RPMI8226 (cell line): Measurements from ENCODE around the gene DDX60.
"Not testable (repeated sequence)": the region's sequence is repeated elsewhere in the genome, so short reads cannot be mapped to it uniquely, and the experiment has no call there.

Source experiments
- DNase-seq: peaks from one replicate; pipeline ENCODE4 v3.0.0-alpha.2; 2015

The DDX60 gene

GRCh38 chr4:168285850-168286249 is 32.7 kb downstream of the DDX60 start:
- not testable (repeated sequence) for DNase-seq

DNA sequence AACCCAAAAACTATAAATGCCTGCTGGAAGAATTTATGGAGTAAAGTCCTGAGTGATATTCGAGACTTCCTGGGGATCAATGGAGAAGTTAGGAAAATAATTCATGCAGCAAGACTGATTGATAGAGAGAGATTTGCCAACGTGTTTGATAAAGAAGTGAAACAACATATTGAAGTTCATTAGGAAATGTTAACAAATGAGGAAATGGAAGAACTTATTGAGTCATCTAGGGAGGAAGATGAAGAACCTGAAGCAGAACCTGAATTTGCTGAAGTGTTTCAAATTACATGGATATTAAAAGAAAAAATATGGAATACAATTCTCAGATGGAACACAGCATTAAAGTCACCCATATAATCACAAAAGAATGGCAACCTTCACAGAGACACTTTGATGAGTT is 39.0 kb downstream of the DDX60 start:
- DNase-seq = no peak

DNA sequence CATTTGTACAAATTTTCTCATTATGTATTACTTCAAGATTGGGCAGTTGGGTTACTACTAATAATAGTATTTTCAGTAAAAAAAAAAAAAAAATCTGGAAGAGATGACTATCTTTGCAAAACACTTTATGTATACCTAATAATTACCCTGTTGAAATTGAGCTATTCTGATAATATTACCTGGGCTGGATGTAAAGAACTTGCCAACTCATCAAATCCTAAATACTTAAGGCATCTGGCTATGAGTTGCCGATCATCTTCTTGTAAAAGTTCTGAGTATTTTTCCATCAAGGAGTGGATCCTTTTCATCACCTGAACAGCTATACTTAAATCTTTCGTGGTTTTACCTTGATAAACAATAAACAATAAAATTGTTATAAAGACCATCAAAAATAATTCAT is 42.7 kb downstream of the DDX60 start:
- DNase-seq = no peak

- DNase-seq = no peak
These were observed 43.7 kb downstream of the DDX60 start for GRCh38 chr4:168274871-168275270.

DNA sequence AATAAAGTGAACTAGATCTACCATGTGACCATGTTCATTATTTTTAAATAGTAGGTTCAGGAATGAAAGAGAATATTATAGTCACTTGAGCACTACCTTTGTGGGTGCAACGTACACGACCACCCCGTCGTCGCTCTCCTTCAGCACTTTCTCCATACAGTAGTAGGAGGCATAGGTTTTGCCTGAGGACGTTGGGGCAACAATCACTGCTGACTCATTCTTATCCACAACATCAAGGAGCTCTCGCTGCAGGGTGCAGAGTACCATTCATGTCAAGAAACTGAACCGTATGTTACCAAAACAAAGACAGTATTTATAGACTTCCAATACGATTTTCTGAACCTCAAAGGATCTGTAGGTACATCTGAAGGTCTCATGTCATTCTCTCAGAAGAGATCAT is 44.7 kb downstream of the DDX60 start:
- DNase-seq = no peak

DNA sequence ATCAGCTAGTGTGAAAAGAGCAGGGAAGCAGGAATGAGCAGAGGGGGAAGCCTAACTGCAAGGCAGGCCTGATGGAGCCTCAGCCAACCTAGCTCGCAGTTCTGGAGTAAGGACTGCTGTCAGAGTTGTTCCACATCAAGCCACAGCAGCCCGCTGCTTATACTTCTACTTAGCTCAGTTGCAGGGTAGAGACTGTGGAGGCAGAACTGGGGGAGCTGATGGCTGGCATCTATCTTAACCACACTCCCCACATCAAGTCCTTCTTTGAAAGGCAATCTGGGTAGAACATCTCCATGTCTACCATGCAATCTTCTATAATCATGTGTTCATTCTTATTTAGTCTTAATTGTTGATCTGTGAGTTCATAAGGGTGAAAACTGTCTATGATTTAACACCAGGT is 46.1 kb downstream of the DDX60 start:
- DNase-seq = no peak

DNA sequence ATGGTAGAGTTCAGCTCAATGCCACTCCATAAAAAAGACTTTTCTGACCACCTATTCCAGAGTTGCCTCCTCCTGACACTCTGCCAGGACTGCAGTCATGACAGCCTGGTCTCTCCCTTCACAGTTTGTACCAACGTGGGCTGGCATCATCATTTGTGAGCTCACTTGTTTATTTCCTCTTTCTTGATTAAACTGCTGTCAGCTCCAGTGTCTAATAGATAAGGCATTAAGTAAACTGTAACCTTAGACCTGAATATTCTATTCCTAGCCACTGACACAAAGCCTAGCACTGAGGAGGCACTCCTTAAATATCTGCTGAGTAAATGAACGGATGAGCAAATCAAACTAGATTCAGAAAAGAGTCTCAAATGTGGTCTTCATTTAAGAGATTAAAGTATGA is 48.7 kb downstream of the DDX60 start:
- no peak for DNase-seq

DNA sequence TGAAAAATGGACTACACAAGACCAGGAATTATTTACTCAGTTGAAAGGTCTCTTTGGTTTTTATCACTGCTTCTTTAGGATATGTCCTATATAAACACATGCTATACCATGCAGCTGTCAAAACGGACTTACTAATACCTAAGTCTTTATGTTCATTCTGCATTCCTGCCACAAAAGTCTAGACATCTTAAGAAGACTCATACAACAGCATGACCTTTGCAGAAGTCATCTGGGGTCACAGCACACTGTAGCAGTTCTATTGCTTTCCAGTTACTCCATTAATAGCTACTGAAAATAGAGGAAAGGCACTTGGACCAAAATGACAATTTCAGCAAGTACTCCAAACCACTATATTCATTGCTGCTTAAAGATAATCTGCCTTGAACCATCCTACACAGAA is 53.2 kb downstream of the DDX60 start:
- DNase-seq = no peak

DNA sequence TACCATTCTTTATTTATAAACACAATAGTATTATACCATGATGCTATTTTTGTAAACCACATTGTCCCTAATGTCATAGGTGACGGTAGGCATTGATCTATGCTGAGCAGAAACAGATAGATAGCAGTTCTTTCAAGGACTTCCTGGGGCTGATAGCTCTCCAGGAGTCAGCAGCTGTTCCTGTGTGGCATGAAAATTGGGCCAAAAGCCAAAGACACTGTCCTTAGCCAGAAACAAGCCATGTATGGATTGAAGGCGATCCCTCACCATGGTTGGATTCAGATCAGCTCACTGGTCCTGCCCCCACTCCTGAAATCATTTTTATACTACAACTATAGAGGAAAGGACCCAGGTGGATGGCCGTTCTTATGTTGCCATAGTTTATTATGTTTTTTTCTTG is 53.6 kb downstream of the DDX60 start:
- DNase-seq = no peak

DNA sequence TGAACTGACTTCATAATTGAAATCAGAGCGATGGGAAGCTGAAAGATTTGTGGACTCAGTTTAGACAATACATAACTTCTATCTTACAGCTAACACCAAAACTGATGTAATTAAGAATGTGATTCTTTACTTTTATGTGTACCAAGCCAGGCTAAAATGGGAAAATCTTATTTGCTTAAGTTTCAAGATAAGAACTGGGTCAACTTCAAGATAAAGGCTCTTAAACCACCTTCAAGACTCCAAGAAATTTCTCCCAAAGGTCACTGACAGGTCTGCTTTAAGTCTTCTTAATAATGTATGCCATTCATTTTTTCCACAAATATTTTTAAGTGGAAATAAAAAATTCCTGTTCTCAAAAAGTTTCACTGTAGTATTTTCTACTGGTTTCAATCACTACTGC is 55.5 kb downstream of the DDX60 start:
- DNase-seq = no peak

DNA sequence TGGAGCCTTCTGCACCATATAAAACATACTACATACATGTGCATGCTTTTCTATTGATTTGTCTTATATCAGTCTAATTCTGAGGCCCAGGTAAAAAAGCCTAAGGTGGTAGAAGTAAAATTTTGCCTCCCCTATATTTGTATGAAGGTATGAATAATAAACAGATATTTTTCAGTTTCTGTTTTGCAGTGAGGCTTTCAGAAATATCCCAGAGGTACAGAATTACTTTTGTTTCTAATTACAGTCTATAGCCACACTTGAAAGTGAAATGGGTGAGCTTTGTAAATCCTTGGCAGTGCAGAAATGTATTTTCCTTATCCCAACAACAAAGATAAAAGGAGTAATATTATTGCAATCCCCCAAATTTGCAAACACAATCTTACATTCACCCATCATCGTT is 59.5 kb downstream of the DDX60 start:
- no peak for DNase-seq

DNA sequence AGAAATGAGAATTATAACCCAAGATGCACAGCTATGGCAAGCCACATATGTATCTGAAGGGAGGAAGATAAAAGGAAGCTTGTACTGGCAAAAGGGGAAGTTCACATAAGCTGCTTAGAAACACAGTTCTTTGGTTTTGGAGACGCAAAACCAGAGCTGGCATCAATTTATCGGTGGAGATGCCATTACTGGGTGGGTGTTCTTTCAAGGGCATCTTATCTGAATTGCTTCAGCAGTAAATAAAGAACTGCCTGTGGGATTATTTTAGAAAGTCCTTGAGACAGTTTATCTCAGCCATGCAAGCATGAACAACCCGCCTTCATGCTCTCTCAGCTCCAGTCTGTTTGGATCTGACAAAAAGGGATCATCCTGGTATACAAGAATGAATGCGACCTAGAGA is 60.8 kb downstream of the DDX60 start:
- no peak for DNase-seq

- DNase-seq = no peak
These were observed 70.3 kb downstream of the DDX60 start for GRCh38 chr4:168248176-168248710.

DNA sequence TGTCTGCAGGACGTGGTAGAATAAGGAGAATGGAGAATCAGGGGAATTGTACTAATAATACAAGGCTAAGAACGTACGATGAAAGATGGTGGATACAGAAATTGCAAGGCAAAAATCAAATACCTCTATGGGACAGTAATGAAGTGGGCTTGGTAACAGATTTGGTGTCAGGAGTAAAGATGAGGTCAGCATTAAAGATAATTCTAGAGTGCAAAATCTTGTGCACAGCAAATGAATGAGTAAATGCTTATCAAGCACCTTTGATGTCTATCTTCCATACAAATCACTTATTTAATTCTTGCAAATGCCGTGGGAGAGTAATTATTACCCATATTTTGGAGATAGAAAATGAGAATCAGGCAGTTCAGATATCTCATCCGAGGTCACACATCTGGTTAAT is 70.9 kb downstream of the DDX60 start:
- no peak for DNase-seq

DNA sequence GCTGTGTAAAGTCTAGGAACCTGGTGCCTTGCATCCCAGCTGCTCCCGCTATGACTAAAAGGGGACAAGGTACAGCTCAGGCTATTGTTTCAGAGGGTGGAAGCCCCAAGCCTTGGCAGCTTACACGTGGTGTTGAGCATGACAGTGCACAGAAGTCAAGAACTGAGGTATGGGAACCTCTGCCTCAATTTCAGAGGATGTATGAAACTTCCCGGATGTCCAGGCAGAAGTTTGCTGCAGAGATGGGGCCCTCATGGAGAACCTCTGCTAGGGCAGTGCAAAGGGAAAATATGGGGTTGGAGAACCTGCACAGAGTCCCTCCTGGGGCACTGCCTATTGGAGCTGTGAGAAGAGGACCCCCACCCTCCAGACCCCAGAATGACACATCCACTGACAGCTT is 76.6 kb downstream of the DDX60 start:
- DNase-seq = no peak

- no peak for DNase-seq
These were observed 77.7 kb downstream of the DDX60 start for GRCh38 chr4:168240821-168241220.

DNA sequence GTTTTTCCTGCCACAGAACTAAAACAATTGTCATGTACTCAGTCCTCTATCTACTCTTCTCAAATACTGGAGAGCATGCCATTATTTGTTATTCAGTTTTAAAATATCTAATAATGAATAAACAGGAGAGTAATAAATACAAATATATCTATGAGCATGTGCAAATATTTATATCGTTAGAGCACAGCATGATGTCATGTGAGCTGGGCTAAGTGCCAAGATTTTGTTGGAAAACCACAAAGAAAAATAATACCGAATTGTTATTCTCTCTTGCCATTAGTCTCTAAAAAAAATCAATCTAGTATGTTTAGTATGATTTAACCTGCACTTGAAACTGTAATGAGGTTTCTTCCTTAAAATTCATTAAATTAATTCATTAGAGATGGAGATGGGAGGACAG is 97.3 kb downstream of the DDX60 start:
- DNase-seq = no peak

GRCh38 chr4:168220893-168221292 is 97.7 kb downstream of the DDX60 start:
- no peak for DNase-seq

DNA sequence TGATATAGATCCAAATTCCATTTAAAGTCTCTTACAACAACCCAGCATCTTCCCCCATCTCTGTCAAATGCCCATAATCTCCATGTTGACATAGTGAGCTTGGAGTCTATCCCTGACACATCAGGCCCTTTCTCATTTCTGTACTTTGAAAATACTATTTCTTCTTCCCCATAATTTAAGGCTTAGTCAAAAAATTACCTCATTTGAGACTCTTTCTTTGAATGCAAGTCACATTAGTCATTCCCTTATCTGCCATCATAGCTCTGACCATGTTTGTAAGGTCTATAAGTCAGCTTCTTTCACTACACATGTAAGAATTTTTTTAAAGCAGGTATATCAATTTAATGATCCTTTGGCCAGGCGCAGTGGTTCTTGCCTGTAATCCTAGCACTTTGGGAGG is 99.9 kb downstream of the DDX60 start:
- DNase-seq = no peak

DNA sequence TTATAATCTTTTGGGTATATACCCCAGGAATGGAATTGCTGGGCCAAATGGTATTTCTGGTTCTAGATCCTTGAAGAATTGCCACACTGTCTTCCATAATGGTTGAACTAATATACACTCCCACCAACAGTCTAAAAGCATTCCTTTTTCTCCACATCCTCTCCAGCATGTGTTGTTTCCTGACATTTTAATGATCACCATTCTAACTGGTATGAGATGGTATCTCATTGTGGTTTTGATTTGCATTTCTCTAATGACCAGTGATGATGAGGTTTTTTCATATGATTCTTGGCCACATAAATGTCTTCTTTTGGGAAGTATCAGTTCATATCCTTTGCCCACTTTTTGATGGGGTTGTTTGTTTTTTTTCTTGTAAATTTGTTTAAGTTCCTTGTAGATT is 105.0 kb downstream of the DDX60 start:
- not testable (repeated sequence) for DNase-seq

DNA sequence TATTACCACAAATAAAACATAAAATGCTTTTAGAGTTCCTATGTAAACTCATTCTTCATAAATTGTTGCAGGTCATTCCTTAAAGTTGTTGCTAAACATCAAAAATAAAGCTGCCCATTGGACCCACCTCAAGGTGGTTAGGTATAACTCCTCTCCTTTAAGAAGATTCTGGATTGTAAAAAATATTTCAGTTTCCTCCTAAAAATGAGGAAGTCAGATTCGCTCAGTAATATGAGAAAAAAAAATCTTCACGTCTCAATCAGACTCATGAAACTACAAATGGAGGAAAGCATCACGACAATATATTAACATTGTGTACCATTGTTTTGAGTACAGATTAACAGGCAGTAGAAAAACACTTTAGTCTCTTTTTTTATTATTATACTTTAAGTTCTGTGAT is 105.9 kb downstream of the DDX60 start:
- DNase-seq = no peak

GRCh38 chr4:168208957-168209614 is 109.5 kb downstream of the DDX60 start:
- no peak for DNase-seq

GRCh38 chr4:168203233-168203911 is 115.2 kb downstream of the DDX60 start:
- no peak for DNase-seq

DNA sequence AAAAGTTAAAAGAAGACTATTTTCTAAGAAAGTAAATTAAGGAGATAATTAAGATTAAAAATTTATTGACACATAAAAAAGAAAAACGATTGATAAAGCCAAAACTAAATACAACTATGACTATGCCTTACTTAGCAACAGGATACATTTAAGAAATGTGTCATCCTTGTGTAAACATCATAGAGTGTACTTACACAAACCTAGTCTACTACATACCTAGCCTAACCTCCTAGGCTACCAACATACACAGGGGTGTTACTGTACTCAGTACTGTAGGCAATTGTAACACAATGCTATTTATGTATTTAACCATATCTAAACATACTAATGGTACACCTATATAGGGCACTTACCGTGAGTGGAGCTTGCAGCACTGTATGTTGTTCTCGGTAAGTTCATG is 117.9 kb downstream of the DDX60 start:
- DNase-seq = no peak
